ENCODE results near the gene SLC38A8. TPM values are rescaled to one million over a fixed set of nuclear protein-coding genes. Genes with fewer than 3 reads are reported as not detected.

Gene SLC38A8
- total RNA-seq, result not detected

DNA sequence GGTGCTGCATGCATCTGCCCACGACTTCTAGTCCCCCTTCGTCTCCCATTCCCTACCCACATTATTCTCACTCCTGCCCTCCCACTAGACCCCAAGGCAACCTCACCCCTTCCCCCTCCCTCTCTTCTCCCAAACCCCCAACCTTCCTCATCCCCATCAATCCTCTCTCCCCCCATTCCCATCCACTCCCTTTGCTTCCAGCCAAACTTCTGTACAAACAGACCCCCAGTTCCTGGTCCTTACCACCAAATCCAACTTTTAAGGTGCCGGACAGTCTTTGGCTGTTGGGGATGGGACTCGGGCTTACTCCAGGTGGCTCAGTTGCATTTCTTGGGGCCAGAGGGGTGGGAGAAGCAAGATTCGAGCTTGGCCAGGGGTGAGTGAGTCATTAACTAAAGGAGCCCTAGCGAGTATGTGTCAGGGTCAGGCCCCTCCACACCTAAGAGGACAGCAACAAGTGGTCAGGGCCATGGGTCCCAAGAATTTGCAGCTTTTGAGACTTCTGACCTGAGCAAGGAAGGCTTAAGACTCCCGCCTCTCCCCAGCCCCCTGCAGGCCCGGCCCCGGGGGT lies at the start of gene SLC38A8:
SLC38A8 (minus strand) TSS at position 488 of the 571 bp plus-strand sequence. CDS start 638 bp downstream, outside the sequence.
- TF ChIP-seq POLR2A (IDR thresholded peaks at IDR 0.05), result no peak
- TF ChIP-seq, protein P1, sequence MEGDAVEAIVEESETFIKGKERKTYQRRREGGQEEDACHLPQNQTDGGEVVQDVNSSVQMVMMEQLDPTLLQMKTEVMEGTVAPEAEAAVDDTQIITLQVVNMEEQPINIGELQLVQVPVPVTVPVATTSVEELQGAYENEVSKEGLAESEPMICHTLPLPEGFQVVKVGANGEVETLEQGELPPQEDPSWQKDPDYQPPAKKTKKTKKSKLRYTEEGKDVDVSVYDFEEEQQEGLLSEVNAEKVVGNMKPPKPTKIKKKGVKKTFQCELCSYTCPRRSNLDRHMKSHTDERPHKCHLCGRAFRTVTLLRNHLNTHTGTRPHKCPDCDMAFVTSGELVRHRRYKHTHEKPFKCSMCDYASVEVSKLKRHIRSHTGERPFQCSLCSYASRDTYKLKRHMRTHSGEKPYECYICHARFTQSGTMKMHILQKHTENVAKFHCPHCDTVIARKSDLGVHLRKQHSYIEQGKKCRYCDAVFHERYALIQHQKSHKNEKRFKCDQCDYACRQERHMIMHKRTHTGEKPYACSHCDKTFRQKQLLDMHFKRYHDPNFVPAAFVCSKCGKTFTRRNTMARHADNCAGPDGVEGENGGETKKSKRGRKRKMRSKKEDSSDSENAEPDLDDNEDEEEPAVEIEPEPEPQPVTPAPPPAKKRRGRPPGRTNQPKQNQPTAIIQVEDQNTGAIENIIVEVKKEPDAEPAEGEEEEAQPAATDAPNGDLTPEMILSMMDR (IDR thresholded peaks at IDR 0.05), result no peak
- H3K4me3 ChIP-seq (replicated peaks in 1 of 3), result no peak within 1 kb of the TSS
- intact Hi-C loops (cut with DNase I), result no loop called here
- H3K9me3 ChIP-seq, result no peaks in the 10 kb centered on the region
- no peaks in the 10 kb centered on the region for H3K27me3 ChIP-seq
- 56 to 61% methylated on average over 9 of the region's 9 CpGs for WGBS, 2 donors
- H3K4me1 ChIP-seq, result peaks cover 0 to 10% of the 10 kb centered on the region in 2 donors
- H3K36me3 ChIP-seq, result no peaks in the 10 kb centered on the region
- no peak for DNase-seq
- H3K27ac ChIP-seq, result no peak within 1 kb of the TSS

DNA sequence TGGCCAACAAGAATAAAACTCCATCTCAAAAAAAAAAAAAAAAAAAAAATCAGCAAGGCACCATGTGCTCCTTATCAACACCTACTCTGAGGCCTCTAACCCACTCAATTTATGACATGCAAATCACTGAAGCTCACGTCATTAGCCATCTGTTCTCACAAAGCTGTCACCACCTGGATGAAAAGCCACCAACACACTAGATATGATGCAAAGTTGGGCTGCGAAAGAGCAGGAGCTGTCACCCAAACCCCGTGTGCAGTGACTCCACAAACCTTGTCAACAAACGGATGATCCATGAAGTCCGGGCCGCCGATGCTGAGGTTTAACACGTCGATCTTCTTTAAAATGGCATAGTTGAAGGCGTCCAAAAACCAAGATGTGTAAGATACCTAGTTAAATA lies 48.9 kb upstream of the SLC38A8 start:
- TF ChIP-seq, protein P1 (IDR thresholded peaks at IDR 0.05), result no peak
- no peak for TF ChIP-seq POLR2A (IDR thresholded peaks at IDR 0.05)
- DNase-seq, result no peak
- Histone ChIP-seq H3K36me3 (peaks cover 68 to 80% of the 10 kb centered on the region in 2 donors), H3K9me3 (no peaks in the 10 kb centered on the region), H3K4me1 (peaks cover 0 to 4% of the 10 kb centered on the region in 2 donors), H3K27me3 (no peaks in the 10 kb centered on the region), H3K27ac (no peak overlapping the region), H3K4me3 (replicated peaks in 1 of 3) (no peak overlapping the region)
- intact Hi-C loops (cut with DNase I), result no loop called here
- whole genome bisulfite sequencing, 2 donors, result 95 to 96% methylated on average over 10 of the region's 10 CpGs

DNA sequence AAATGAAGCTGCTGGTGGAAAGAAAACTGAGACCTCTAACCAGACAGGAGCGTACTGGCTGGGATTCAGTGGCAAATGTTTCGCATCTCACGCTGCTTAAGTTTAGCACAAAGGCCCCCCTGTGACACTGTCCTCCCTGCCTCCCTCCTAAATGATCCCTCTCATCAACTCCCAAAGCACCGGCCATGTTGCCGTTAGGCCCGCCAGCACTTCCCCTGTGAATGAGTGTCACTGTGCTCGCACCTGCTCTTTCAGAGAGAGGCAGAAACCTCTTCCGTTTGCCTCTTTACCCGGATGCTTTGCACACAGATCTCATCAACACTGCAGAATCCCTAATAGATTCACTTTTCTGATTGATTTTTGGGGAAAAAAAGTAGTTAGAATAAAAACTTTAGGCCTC lies 47.6 kb upstream of the SLC38A8 start:
- TF ChIP-seq, protein P1 (IDR thresholded peaks at IDR 0.05), result no peak
- no peak for TF ChIP-seq POLR2A (IDR thresholded peaks at IDR 0.05)
- WGBS, 2 donors, result 93 to 95% methylated on average over 9 of the region's 9 CpGs
- Histone ChIP-seq H3K4me3 (replicated peaks in 1 of 3) (no peak overlapping the region), H3K36me3 (peaks cover 69 to 81% of the 10 kb centered on the region in 2 donors), H3K27me3 (no peaks in the 10 kb centered on the region), H3K4me1 (no peaks in the 10 kb centered on the region), H3K27ac (no peak overlapping the region), H3K9me3 (no peaks in the 10 kb centered on the region)
- intact Hi-C loops (cut with DNase I), result no loop called here
- DNase-seq, result no peak

DNA sequence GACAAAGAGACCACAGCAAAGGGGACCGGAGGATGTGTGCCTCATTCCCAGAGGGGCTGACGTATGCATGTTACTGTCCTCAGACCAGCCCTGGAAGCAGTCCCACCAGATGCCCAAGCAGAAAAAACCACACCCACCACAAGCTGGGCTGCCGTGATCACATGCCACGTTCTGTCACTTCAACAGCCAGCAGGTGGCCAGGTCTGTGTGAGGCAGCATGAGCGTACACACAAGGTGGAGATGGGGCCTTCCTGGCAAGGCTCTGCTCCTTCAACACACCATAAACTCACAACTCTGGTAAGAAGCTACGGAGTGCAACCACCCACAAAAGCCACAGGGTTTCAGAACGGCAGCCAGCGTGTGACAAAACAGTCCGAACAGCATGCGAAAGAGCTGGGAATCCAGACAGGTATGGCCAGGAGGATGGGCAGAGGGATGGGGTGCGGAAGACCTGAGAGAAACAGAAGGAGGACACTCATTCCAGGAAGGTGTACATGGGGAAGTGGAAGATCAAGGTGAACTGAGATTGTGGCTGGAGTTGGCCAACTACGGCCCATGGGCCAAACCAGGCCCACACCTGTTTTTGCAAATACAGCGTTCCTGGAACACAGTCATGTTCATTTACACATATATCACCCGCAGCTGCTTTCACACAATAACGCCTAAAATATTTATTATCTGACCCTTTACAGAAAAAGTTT lies 46.2 kb upstream of the SLC38A8 start:
- H3K4me3 ChIP-seq (replicated peaks in 1 of 3), result no peak overlapping the region
- H3K27ac ChIP-seq, result no peak overlapping the region
- H3K9me3 ChIP-seq, result no peaks in the 10 kb centered on the region
- no peak for TF ChIP-seq POLR2A (IDR thresholded peaks at IDR 0.05)
- TF ChIP-seq, protein P1 (IDR thresholded peaks at IDR 0.05), result no peak
- WGBS, 2 donors, result 83 to 88% methylated on average over 15 of the region's 15 CpGs
- no peak for DNase-seq
- no peaks in the 10 kb centered on the region for H3K4me1 ChIP-seq
- intact Hi-C loops (cut with DNase I), result loop anchor here (5.0 to 10.0 kb wide), 2 partner anchors 93 to 396 kb away; no protein-coding TSS in a partner anchor
- no peaks in the 10 kb centered on the region for H3K27me3 ChIP-seq
- H3K36me3 ChIP-seq, result peaks cover 62 to 72% of the 10 kb centered on the region in 2 donors

All from thyroid gland (tissue), 4 donors.